HepG2 (cell line): ENCODE results near the gene SMIM14. TPM values are rescaled to one million over a fixed set of nuclear protein-coding genes. Genes with fewer than 3 reads are reported as not detected.

ENCODE experiments used
- FOSL1 ChIP-seq: sonication (generic); formaldehyde crosslinking; IDR thresholded peaks from 2 replicates; pipeline ENCODE4 v1.9.0; 2021; ENCODE audit warnings: missing genetic modification reagents, borderline replicate concordance
- GATA4 ChIP-seq: sonication (generic); IDR thresholded peaks from 2 replicates; pipeline ENCODE4 v1.6.1; 2016; ENCODE audit warnings: antibody characterized with exemption, low read depth, borderline replicate concordance
- GFI1 ChIP-seq: sonication (generic); formaldehyde crosslinking; IDR thresholded peaks from 2 replicates; pipeline ENCODE4 v1.5.0; 2020; ENCODE audit warnings: missing genetic modification reagents, mild to moderate bottlenecking, borderline replicate concordance
- IRX3 ChIP-seq: sonication (generic); formaldehyde crosslinking; IDR thresholded peaks from 2 replicates; pipeline ENCODE4 v1.8.1; 2023; ENCODE audit warnings: mild to moderate bottlenecking, low read depth, missing genetic modification reagents, borderline replicate concordance
- KMT2B ChIP-seq: IDR thresholded peaks from 2 replicates; pipeline ENCODE4 v1.6.1; 2016; ENCODE audit warnings: missing genetic modification reagents, missing compliant biosample characterization
- MTA3 ChIP-seq: sonication (generic); formaldehyde crosslinking; IDR thresholded peaks from 2 replicates; pipeline ENCODE4 v1.4.0; 2020; ENCODE audit warnings: missing genetic modification reagents
- ONECUT2 ChIP-seq: sonication (generic); formaldehyde crosslinking; IDR thresholded peaks from 2 replicates; pipeline ENCODE4 v1.4.0; 2020; ENCODE audit warnings: missing genetic modification reagents
- PRDM15 ChIP-seq: sonication (generic); formaldehyde crosslinking; IDR thresholded peaks from 2 replicates; pipeline ENCODE4 v1.4.0; 2020; ENCODE audit warnings: missing genetic modification reagents
- SOX6 ChIP-seq, 2 experiments: fragments of 450-650 bp in 1 of 2; sonication (generic) in 1 of 2; formaldehyde crosslinking in 1 of 2; IDR thresholded peaks; 2 replicates each; pipeline versions ENCODE4 v1.4.0 to v1.6.1; 2017 to 2020; ENCODE audit warnings: antibody characterized with exemption in 1 of 2, mild to moderate bottlenecking in 1 of 2, missing genetic modification reagents in 1 of 2
- TARDBP ChIP-seq: sonication (generic); formaldehyde crosslinking; IDR thresholded peaks from 2 replicates; pipeline ENCODE4 v1.8.0; 2022; ENCODE audit warnings: mild to moderate bottlenecking, missing genetic modification reagents
- ZMAT3 ChIP-seq: sonication (generic); formaldehyde crosslinking; conservative IDR thresholded peaks from 2 replicates; pipeline ENCODE4 v1.7.0; 2021; ENCODE audit warnings: missing genetic modification reagents
- ZNF24 ChIP-seq: fragments of 450-650 bp; IDR thresholded peaks from 2 replicates; pipeline ENCODE4 v1.6.1; 2017; ENCODE audit warnings: antibody characterized with exemption, mild to moderate bottlenecking
- ZNF253 ChIP-seq: sonication (generic); formaldehyde crosslinking; IDR thresholded peaks from 2 replicates; pipeline ENCODE4 v1.8.0; 2022; ENCODE audit warnings: mild to moderate bottlenecking, missing genetic modification reagents, borderline replicate concordance
- ZNF296 ChIP-seq: sonication (generic); formaldehyde crosslinking; conservative IDR thresholded peaks from 2 replicates; pipeline ENCODE4 v1.5.0; 2020; ENCODE audit warnings: mild to moderate bottlenecking, missing genetic modification reagents
- ZNF350 ChIP-seq: sonication (generic); formaldehyde crosslinking; IDR thresholded peaks from 2 replicates; pipeline ENCODE4 v1.4.0; 2020; ENCODE audit warnings: mild to moderate bottlenecking, low read depth, missing genetic modification reagents, borderline replicate concordance
- ZNF777 ChIP-seq: sonication (generic); formaldehyde crosslinking; IDR thresholded peaks from 2 replicates; pipeline ENCODE4 v1.4.0; 2020; ENCODE audit warnings: missing genetic modification reagents
- ZSCAN5A ChIP-seq: sonication (generic); formaldehyde crosslinking; IDR thresholded peaks from 2 replicates; pipeline ENCODE4 v1.8.0; 2022; ENCODE audit warnings: mild to moderate bottlenecking, missing genetic modification reagents, borderline replicate concordance
- polyA plus RNA-seq, 8 experiments: library from polyadenylated mRNA; depleted of rRNA in 3 of 8; stranded (reverse) in 7 of 8; unstranded in 1 of 8; fragments of >200 nt; fragmentation: Illumina TruSeq in 4 of 8; extraction: Trizol in 4 of 8; gene quantifications; 2 replicates each; pipeline versions ENCODE4 v1.2.1 to v1.2.3, GENCODE V29; 2011 to 2016; ENCODE audit warnings: low read depth in 4 of 8, missing spikeins in 1 of 8, mixed read lengths in 1 of 8; ENCODE audit not compliant: insufficient read depth in 1 of 8
- total RNA-seq, 5 experiments: library from RNA; depleted of rRNA; stranded (reverse); fragments of >200 nt; fragmentation: Illumina TruSeq; extraction: Trizol; gene quantifications; 2 replicates each; pipeline ENCODE4 v1.2.3, GENCODE V29; 2016; ENCODE audit warnings: low read depth in 1 of 5
- TF ChIP-seq, protein P1 (sequence below): IDR thresholded peaks from 2 replicates; pipeline ENCODE4 v1.4.0; 2020; ENCODE audit warnings: mild to moderate bottlenecking, missing genetic modification reagents

SMIM14 gene
- total and polyA plus RNA-seq, 2 of the 13 experiments (the other 11 are each of a cell fraction or from before 2014, with no cell fraction given), result 16.3 to 28.1 TPM

GRCh38 chr4:39638354-39639239 is at the start of gene SMIM14 (continued):
- TF ChIP-seq, protein P1, sequence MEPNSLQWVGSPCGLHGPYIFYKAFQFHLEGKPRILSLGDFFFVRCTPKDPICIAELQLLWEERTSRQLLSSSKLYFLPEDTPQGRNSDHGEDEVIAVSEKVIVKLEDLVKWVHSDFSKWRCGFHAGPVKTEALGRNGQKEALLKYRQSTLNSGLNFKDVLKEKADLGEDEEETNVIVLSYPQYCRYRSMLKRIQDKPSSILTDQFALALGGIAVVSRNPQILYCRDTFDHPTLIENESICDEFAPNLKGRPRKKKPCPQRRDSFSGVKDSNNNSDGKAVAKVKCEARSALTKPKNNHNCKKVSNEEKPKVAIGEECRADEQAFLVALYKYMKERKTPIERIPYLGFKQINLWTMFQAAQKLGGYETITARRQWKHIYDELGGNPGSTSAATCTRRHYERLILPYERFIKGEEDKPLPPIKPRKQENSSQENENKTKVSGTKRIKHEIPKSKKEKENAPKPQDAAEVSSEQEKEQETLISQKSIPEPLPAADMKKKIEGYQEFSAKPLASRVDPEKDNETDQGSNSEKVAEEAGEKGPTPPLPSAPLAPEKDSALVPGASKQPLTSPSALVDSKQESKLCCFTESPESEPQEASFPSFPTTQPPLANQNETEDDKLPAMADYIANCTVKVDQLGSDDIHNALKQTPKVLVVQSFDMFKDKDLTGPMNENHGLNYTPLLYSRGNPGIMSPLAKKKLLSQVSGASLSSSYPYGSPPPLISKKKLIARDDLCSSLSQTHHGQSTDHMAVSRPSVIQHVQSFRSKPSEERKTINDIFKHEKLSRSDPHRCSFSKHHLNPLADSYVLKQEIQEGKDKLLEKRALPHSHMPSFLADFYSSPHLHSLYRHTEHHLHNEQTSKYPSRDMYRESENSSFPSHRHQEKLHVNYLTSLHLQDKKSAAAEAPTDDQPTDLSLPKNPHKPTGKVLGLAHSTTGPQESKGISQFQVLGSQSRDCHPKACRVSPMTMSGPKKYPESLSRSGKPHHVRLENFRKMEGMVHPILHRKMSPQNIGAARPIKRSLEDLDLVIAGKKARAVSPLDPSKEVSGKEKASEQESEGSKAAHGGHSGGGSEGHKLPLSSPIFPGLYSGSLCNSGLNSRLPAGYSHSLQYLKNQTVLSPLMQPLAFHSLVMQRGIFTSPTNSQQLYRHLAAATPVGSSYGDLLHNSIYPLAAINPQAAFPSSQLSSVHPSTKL (CRISPR knock-in tag), result peak; percentile 64; the same call in 1 of the 2 replicates
- TF ChIP-seq FOSL1, result no peak
- peak; percentile 68 for TF ChIP-seq ZNF777 (CRISPR knock-in tag)
- no peak for TF ChIP-seq MTA3 (CRISPR knock-in tag)
- no peak; the same call in 1 of the 2 replicates for TF ChIP-seq GATA4
- TF ChIP-seq ZSCAN5A (CRISPR knock-in tag), result no peak
- TF ChIP-seq ZNF350 (CRISPR knock-in tag), result peak; percentile 73; the same call in 1 of the 2 replicates
- no peak; the same call in 1 of the 2 replicates for TF ChIP-seq GFI1 (CRISPR knock-in tag)
- no peak for TF ChIP-seq PRDM15 (CRISPR knock-in tag)
- peak; percentile 91; the same call in 1 of the 2 replicates for TF ChIP-seq ZMAT3 (CRISPR knock-in tag)
- TF ChIP-seq ZNF253 (CRISPR knock-in tag), result no peak
- peak; percentile 92 for TF ChIP-seq KMT2B (CRISPR knock-in tag)
- 0 out of 2 replicates have a peak, but pooled peaks have one; percentile 26 for TF ChIP-seq ZNF296 (CRISPR knock-in tag)
- no peak for TF ChIP-seq IRX3 (CRISPR knock-in tag)
- TF ChIP-seq ONECUT2 (CRISPR knock-in tag), result no peak
- TF ChIP-seq ZNF24, result no peak
- peak; percentile 67; the same call in 1 of the 2 replicates for TF ChIP-seq TARDBP (CRISPR knock-in tag)
- no peak for TF ChIP-seq SOX6 (IDR thresholded peaks at IDR 0.05)
- TF ChIP-seq SOX6 (CRISPR knock-in tag; IDR thresholded peaks at IDR 0.05), result peak; percentile 84
